Mesodermal cell (in vitro differentiated cells): ENCODE measurements around the gene KCNH5.
A peak's percentile ranks its signal among the peaks of the same experiment; 100 is the strongest.

Experiments used
- H3K27ac ChIP-seq: 2 replicates; pipeline ENCODE4 v1.7.0; 2013; ENCODE audit warnings: mild to moderate bottlenecking, low read depth, low read length, moderate library complexity; ENCODE audit not compliant: severe bottlenecking
- H3K36me3 ChIP-seq: 2 replicates; pipeline ENCODE4 v1.7.1; 2013; ENCODE audit warnings: mild to moderate bottlenecking, low read length, moderate library complexity; ENCODE audit not compliant: control insufficient read depth, insufficient read depth
- H3K4me1 ChIP-seq: one replicate; pipeline ENCODE4 v1.7.1; 2013; ENCODE audit warnings: mild to moderate bottlenecking, low read length; ENCODE audit not compliant: insufficient read depth, control insufficient read depth, poor library complexity, severe bottlenecking
- H3K4me3 ChIP-seq: 2 replicates; pipeline ENCODE4 v1.7.0; 2013; ENCODE audit warnings: low read length, control low read depth, mild to moderate bottlenecking; ENCODE audit not compliant: insufficient read depth, poor library complexity, severe bottlenecking; ENCODE audit errors: extremely low read depth
- H3K9me3 ChIP-seq: 2 replicates; pipeline ENCODE4 v1.7.1; 2013; ENCODE audit warnings: mild to moderate bottlenecking, low read length, moderate library complexity; ENCODE audit not compliant: control insufficient read depth
- WGBS, 2 experiments: methylation state at CpG; one replicate each; pipeline ENCODE4 v1.1.5; 2013; ENCODE audit warnings: missing lambda C conversion rate in 2 of 2; ENCODE audit not compliant: insufficient coverage in 2 of 2; 5-methylcytosine and 5-hydroxymethylcytosine counted together

Gene KCNH5

GRCh38 chr14:63046339-63047268 is 1.3 kb upstream of the KCNH5 start:
- H3K4me3 ChIP-seq = peak overlapping the region; percentile 44
- WGBS, 2 experiments = 18 to 40% methylated on average over 1 to 12 of the region's 23 CpGs
- no peaks in the 10 kb centered on the region for H3K9me3 ChIP-seq
- H3K27ac ChIP-seq = no peak overlapping the region
- H3K4me1 ChIP-seq = peaks cover 2% of the 10 kb centered on the region
- no peaks in the 10 kb centered on the region for H3K36me3 ChIP-seq

GRCh38 chr14:63045612-63046320 is 508 bp upstream of the KCNH5 start:
- H3K4me3 ChIP-seq = peak overlapping the region; percentile 44
- no peaks in the 10 kb centered on the region for H3K36me3 ChIP-seq
- 0 to 1% methylated on average over 29 to 53 of the region's 70 CpGs for WGBS, 2 experiments
- no peak overlapping the region for H3K27ac ChIP-seq
- H3K4me1 ChIP-seq = peaks cover 8% of the 10 kb centered on the region
- H3K9me3 ChIP-seq = no peaks in the 10 kb centered on the region

- no peak overlapping the region for H3K27ac ChIP-seq
- no peaks in the 10 kb centered on the region for H3K36me3 ChIP-seq
- no peak overlapping the region for H3K4me3 ChIP-seq
- H3K4me1 ChIP-seq = peaks cover 11% of the 10 kb centered on the region
- H3K9me3 ChIP-seq = no peaks in the 10 kb centered on the region
- no CpG with 5 or more reads among the region's 3 CpGs for WGBS, 2 experiments
Observed at GRCh38 chr14:63039866-63040265, 5.4 kb downstream of the KCNH5 start.

- Histone ChIP-seq H3K4me3 (no peak overlapping the region), H3K36me3 (no peaks in the 10 kb centered on the region), H3K27ac (no peak overlapping the region), H3K9me3 (no peaks in the 10 kb centered on the region), H3K4me1 (peaks cover 3% of the 10 kb centered on the region)
- WGBS, 2 experiments = 89 to 100% methylated on average over 2 to 3 of the region's 4 CpGs
Observed at GRCh38 chr14:63032641-63033040, 12.6 kb downstream of the KCNH5 start.

GRCh38 chr14:63032076-63032475 is 13.2 kb downstream of the KCNH5 start:
- Histone ChIP-seq H3K4me1 (peaks cover 3% of the 10 kb centered on the region), H3K4me3 (no peak overlapping the region), H3K27ac (no peak overlapping the region), H3K36me3 (no peaks in the 10 kb centered on the region), H3K9me3 (no peaks in the 10 kb centered on the region)
- 60 to 90% methylated on average over 4 to 6 of the region's 8 CpGs for WGBS, 2 experiments

GRCh38 chr14:63030113-63030512 is 15.1 kb downstream of the KCNH5 start:
- no CpG with 5 or more reads among the region's 1 CpG for WGBS, 2 experiments
- H3K4me1 ChIP-seq = peaks cover 3% of the 10 kb centered on the region
- no peaks in the 10 kb centered on the region for H3K36me3 ChIP-seq
- H3K4me3 ChIP-seq = no peak overlapping the region
- H3K9me3 ChIP-seq = no peaks in the 10 kb centered on the region
- no peak overlapping the region for H3K27ac ChIP-seq

- Histone ChIP-seq H3K27ac (no peak overlapping the region), H3K36me3 (no peaks in the 10 kb centered on the region), H3K9me3 (no peaks in the 10 kb centered on the region), H3K4me1 (no peaks in the 10 kb centered on the region), H3K4me3 (no peak overlapping the region)
- no CpG with 5 or more reads among the region's 1 CpG for WGBS, 2 experiments
Observed at GRCh38 chr14:63027719-63028118, 17.5 kb downstream of the KCNH5 start.

GRCh38 chr14:63026491-63026890 is 18.8 kb downstream of the KCNH5 start:
- no peaks in the 10 kb centered on the region for H3K36me3 ChIP-seq
- H3K4me3 ChIP-seq = no peak overlapping the region
- no peak overlapping the region for H3K27ac ChIP-seq
- no peaks in the 10 kb centered on the region for H3K4me1 ChIP-seq
- no CpG with 5 or more reads among the region's 2 CpGs for WGBS, 2 experiments
- no peaks in the 10 kb centered on the region for H3K9me3 ChIP-seq

GRCh38 chr14:63014621-63015020 is 30.6 kb downstream of the KCNH5 start:
- Histone ChIP-seq H3K4me3 (no peak overlapping the region), H3K36me3 (no peaks in the 10 kb centered on the region), H3K9me3 (no peaks in the 10 kb centered on the region), H3K27ac (no peak overlapping the region), H3K4me1 (no peaks in the 10 kb centered on the region)
- WGBS, 2 experiments = 83 to 93% methylated on average over 2 to 3 of the region's 4 CpGs

- Histone ChIP-seq H3K27ac (no peak overlapping the region), H3K9me3 (no peaks in the 10 kb centered on the region), H3K36me3 (no peaks in the 10 kb centered on the region), H3K4me3 (no peak overlapping the region), H3K4me1 (no peaks in the 10 kb centered on the region)
- WGBS, 2 experiments = 40 to 100% methylated on average over 1 of the region's 3 CpGs
Observed at GRCh38 chr14:63012171-63012570, 33.1 kb downstream of the KCNH5 start.

GRCh38 chr14:63011623-63012022 is 33.6 kb downstream of the KCNH5 start:
- no peaks in the 10 kb centered on the region for H3K36me3 ChIP-seq
- 83% methylated on average over 1 of the region's 2 CpGs; no CpG with 5 or more reads in 1 of the 2 experiments for WGBS, 2 experiments
- no peak overlapping the region for H3K27ac ChIP-seq
- H3K4me1 ChIP-seq = no peaks in the 10 kb centered on the region
- no peak overlapping the region for H3K4me3 ChIP-seq
- H3K9me3 ChIP-seq = no peaks in the 10 kb centered on the region
